HFFc6 (cell line): ENCODE measurements around the gene DPP4. TPM values are rescaled to one million over a fixed set of nuclear protein-coding genes. Genes with fewer than 3 reads are reported as not detected.

Source experiments
- DNase-seq: peaks from one replicate; pipeline ENCODE4 v3.0.0-alpha.2; 2018
- H3K27ac Mint-ChIP-seq: 2 replicates; pipeline ENCODE4 v1.8.0; 2020; ENCODE audit warnings: mild to moderate bottlenecking, mixed read lengths
- H3K27me3 Mint-ChIP-seq: 2 replicates; pipeline ENCODE4 v1.8.0; 2021; ENCODE audit warnings: mild to moderate bottlenecking, moderate library complexity, mixed read lengths; ENCODE audit not compliant: insufficient read depth
- H3K36me3 Mint-ChIP-seq: 2 replicates; pipeline ENCODE4 v1.8.0; 2021; ENCODE audit warnings: low read depth, mixed read lengths
- H3K4me1 Mint-ChIP-seq: 2 replicates; pipeline ENCODE4 v1.8.0; 2020; ENCODE audit warnings: low read depth, mixed read lengths
- H3K4me3 Mint-ChIP-seq: 2 replicates; pipeline ENCODE4 v1.8.0; 2020; ENCODE audit warnings: mild to moderate bottlenecking, moderate library complexity, mixed read lengths
- H3K9me3 Mint-ChIP-seq: 2 replicates; pipeline ENCODE4 v1.8.0; 2020; ENCODE audit warnings: mild to moderate bottlenecking, mixed read lengths
- CTCF ChIP-seq: fragments of 200-600 bp; sonication (generic); IDR thresholded peaks from 2 replicates; pipeline ENCODE4 v1.5.0; 2021; ENCODE audit warnings: antibody characterized with exemption, mild to moderate bottlenecking
- total RNA-seq, 6 experiments: library from RNA; stranded (reverse); fragmentation: NEBNext Ultra II Directional; extraction: Animal tissue kit (Norgen Biotek cat#: 25700); gene quantifications; 2 replicates in 1 of 6; 3 replicates in 5 of 6; pipeline ENCODE4 v1.2.3, GENCODE V29; 2021

Gene DPP4
- total RNA-seq, 6 experiments from 2014 or later, result 30.7 to 44.1 (median 36.4) TPM

GRCh38 chr2:161975813-161976160 lies 98.2 kb downstream of the DPP4 start:
- H3K4me3 Mint-ChIP-seq, result no peak overlapping the region
- H3K9me3 Mint-ChIP-seq, result no peaks in the 10 kb centered on the region
- H3K27ac Mint-ChIP-seq, result no peak overlapping the region
- H3K27me3 Mint-ChIP-seq, result no peaks in the 10 kb centered on the region; the same call in none of the 2 replicates
- no peaks in the 10 kb centered on the region for H3K36me3 Mint-ChIP-seq
- DNase-seq, result no peak
- no peak for TF ChIP-seq CTCF
- peaks cover 15% of the 10 kb centered on the region; the same call in 1 of the 2 replicates for H3K4me1 Mint-ChIP-seq

- Mint-ChIP-seq H3K4me1 (peaks cover 15% of the 10 kb centered on the region; the same call in 1 of the 2 replicates), H3K27me3 (no peaks in the 10 kb centered on the region; the same call in none of the 2 replicates), H3K4me3 (no peak overlapping the region), H3K9me3 (no peaks in the 10 kb centered on the region), H3K27ac (no peak overlapping the region), H3K36me3 (no peaks in the 10 kb centered on the region)
- peak; percentile 16 for DNase-seq
- TF ChIP-seq CTCF, result no peak
Measured at GRCh38 chr2:161975062-161975812, 98.8 kb downstream of the DPP4 start.

- H3K27me3 Mint-ChIP-seq, result no peaks in the 10 kb centered on the region; the same call in 1 of the 2 replicates
- no peak for TF ChIP-seq CTCF
- H3K4me1 Mint-ChIP-seq, result peaks cover 15% of the 10 kb centered on the region; the same call in 1 of the 2 replicates
- no peak overlapping the region for H3K4me3 Mint-ChIP-seq
- H3K36me3 Mint-ChIP-seq, result no peaks in the 10 kb centered on the region
- no peak overlapping the region for H3K27ac Mint-ChIP-seq
- H3K9me3 Mint-ChIP-seq, result no peaks in the 10 kb centered on the region
- DNase-seq, result no peak
Measured at GRCh38 chr2:161974461-161974860, 99.6 kb downstream of the DPP4 start.

GRCh38 chr2:161972866-161973265 lies 101.1 kb downstream of the DPP4 start:
- H3K9me3 Mint-ChIP-seq, result no peaks in the 10 kb centered on the region
- TF ChIP-seq CTCF, result no peak
- no peak for DNase-seq
- no peaks in the 10 kb centered on the region; the same call in 1 of the 2 replicates for H3K27me3 Mint-ChIP-seq
- no peak overlapping the region for H3K27ac Mint-ChIP-seq
- no peaks in the 10 kb centered on the region for H3K36me3 Mint-ChIP-seq
- H3K4me3 Mint-ChIP-seq, result no peak overlapping the region
- H3K4me1 Mint-ChIP-seq, result peaks cover 15% of the 10 kb centered on the region; the same call in 1 of the 2 replicates

GRCh38 chr2:161972232-161972631 lies 101.8 kb downstream of the DPP4 start:
- no peak for DNase-seq
- peaks cover 15% of the 10 kb centered on the region; the same call in 1 of the 2 replicates for H3K4me1 Mint-ChIP-seq
- no peaks in the 10 kb centered on the region for H3K9me3 Mint-ChIP-seq
- no peaks in the 10 kb centered on the region; the same call in 1 of the 2 replicates for H3K27me3 Mint-ChIP-seq
- H3K27ac Mint-ChIP-seq, result no peak overlapping the region
- TF ChIP-seq CTCF, result no peak
- H3K4me3 Mint-ChIP-seq, result no peak overlapping the region
- no peaks in the 10 kb centered on the region for H3K36me3 Mint-ChIP-seq
